Fibroblast of lung (primary cell): ENCODE data around the gene NOS1AP. TPM values are rescaled to one million over a fixed set of nuclear protein-coding genes. Genes with fewer than 3 reads are reported as not detected.

Experiments
- DNase-seq, 2 donors: peaks; one replicate each; pipeline versions ENCODE4 v3.0.0 to v3.0.0-alpha.2; 2010; ENCODE audit warnings: low read depth in 2 of 2
- H2AFZ ChIP-seq: 2 replicates; pipeline ENCODE4 v1.5.1; 2012; ENCODE audit warnings: low read length, control low read depth, inconsistent platforms
- H3K27ac ChIP-seq: 2 replicates; pipeline ENCODE4 v1.5.1; 2011; ENCODE audit warnings: low read length, control low read depth; ENCODE audit not compliant: insufficient read depth
- H3K27me3 ChIP-seq: 2 replicates; pipeline ENCODE4 v1.5.1; 2011; ENCODE audit warnings: mild to moderate bottlenecking, low read length; ENCODE audit not compliant: control insufficient read depth, insufficient read depth
- H3K36me3 ChIP-seq: 2 replicates; pipeline ENCODE4 v1.5.1; 2011; ENCODE audit warnings: low read length; ENCODE audit not compliant: control insufficient read depth, insufficient read depth
- H3K4me1 ChIP-seq: 2 replicates; pipeline ENCODE4 v1.5.1; 2011; ENCODE audit warnings: low read length; ENCODE audit not compliant: control insufficient read depth, insufficient read depth; ENCODE audit errors: extremely low read depth
- H3K4me2 ChIP-seq: 2 replicates; pipeline ENCODE4 v1.5.1; 2011; ENCODE audit warnings: low read length, control low read depth; ENCODE audit not compliant: insufficient read depth; ENCODE audit errors: extremely low read depth
- H3K4me3 ChIP-seq, 4 experiments: fragments of 200-600 bp in 1 of 4; sonication (generic) in 1 of 4; replicated peaks in 1 of 4; 2 replicates each; pipeline ENCODE4 v1.5.1; 2011 to 2016; ENCODE audit warnings: low read length in 4 of 4, low read depth in 3 of 4, mild to moderate bottlenecking in 3 of 4, control low read depth in 2 of 4, inconsistent platforms in 1 of 4, mixed read lengths in 1 of 4; ENCODE audit not compliant: insufficient read depth in 1 of 4; ENCODE audit errors: control extremely low read depth in 1 of 4
- H3K79me2 ChIP-seq: 2 replicates; pipeline ENCODE4 v1.5.1; 2012; ENCODE audit warnings: mild to moderate bottlenecking, low read length, inconsistent platforms; ENCODE audit not compliant: control insufficient read depth, insufficient read depth
- H3K9ac ChIP-seq: 2 replicates; pipeline ENCODE4 v1.5.1; 2011; ENCODE audit warnings: mild to moderate bottlenecking, low read length, control low read depth; ENCODE audit not compliant: insufficient read depth
- H3K9me3 ChIP-seq: 2 replicates; pipeline ENCODE4 v1.5.1; 2012; ENCODE audit warnings: low read depth, low read length; ENCODE audit not compliant: control insufficient read depth, insufficient read depth
- H4K20me1 ChIP-seq: 2 replicates; pipeline ENCODE4 v1.5.1; 2011; ENCODE audit warnings: low read length; ENCODE audit not compliant: control insufficient read depth, insufficient read depth; ENCODE audit errors: extremely low read depth
- CTCF ChIP-seq, 2 donors: IDR thresholded peaks in 1 of 2; conservative IDR thresholded peaks in 1 of 2; 1 replicate in 1 of 2; 2 replicates in 1 of 2; pipeline ENCODE4 v1.5.1; 2011 to 2012; ENCODE audit warnings: low read length in 2 of 2, control low read depth in 1 of 2, inconsistent platforms in 1 of 2, low read depth in 1 of 2, mild to moderate bottlenecking in 1 of 2
- EZH2 ChIP-seq: IDR thresholded peaks from 2 replicates; pipeline ENCODE4 v1.5.1; 2012; ENCODE audit warnings: low read length, control low read depth, mild to moderate bottlenecking; ENCODE audit errors: missing control alignments
- polyA plus RNA-seq, 2 donors: library from polyadenylated mRNA; depleted of rRNA in 1 of 2; stranded (reverse) in 1 of 2; unstranded in 1 of 2; fragments of >200 nt; gene quantifications; 2 replicates each; pipeline ENCODE4 v1.2.1, GENCODE V29; 2011 to 2012; ENCODE audit warnings: missing spikeins in 1 of 2
- total RNA-seq: library from RNA; depleted of rRNA; stranded (reverse); fragments of >200 nt; gene quantifications from 2 replicates; pipeline ENCODE4 v1.2.1, GENCODE V29; 2014

The NOS1AP gene
- total and polyA plus RNA-seq, 2 donors (not counting 1 experiment from before 2014, with no cell fraction given): 0.14 to 0.17 TPM

GRCh38 chr1:162365284-162366020 is 296.0 kb downstream of the NOS1AP start:
- H3K4me2 ChIP-seq: no peak overlapping the region
- H3K4me3 ChIP-seq: no peak overlapping the region
- TF ChIP-seq EZH2 (no peak), CTCF (conservative IDR thresholded peaks at IDR 0.05 in 1 of 2, IDR thresholded peaks at IDR 0.05 in 1 of 2; ENCODE audit: low read depth in 1 of 2, low read length in 2 of 2) (no peak)
- no peaks in the 10 kb centered on the region for H3K79me2 ChIP-seq
- H4K20me1 ChIP-seq: no peaks in the 10 kb centered on the region
- no peak overlapping the region for H3K27ac ChIP-seq
- no peaks in the 10 kb centered on the region for H3K9me3 ChIP-seq
- no peak overlapping the region for H3K9ac ChIP-seq
- DNase-seq: no peak
- H3K4me1 ChIP-seq: no peaks in the 10 kb centered on the region
- no peaks in the 10 kb centered on the region for H3K36me3 ChIP-seq
- peaks cover 2% of the 10 kb centered on the region for H3K27me3 ChIP-seq
- H2AFZ ChIP-seq: no peak overlapping the region

- no peak overlapping the region for H3K27ac ChIP-seq
- peak in 1 of 2 donors; percentile 29 for DNase-seq
These were observed 296.7 kb downstream of the NOS1AP start for GRCh38 chr1:162366149-162366548.

GRCh38 chr1:162366671-162367070 is 297.2 kb downstream of the NOS1AP start:
- Histone ChIP-seq H3K27ac (no peak overlapping the region), H3K27me3 (peaks cover 2% of the 10 kb centered on the region), H3K9me3 (no peaks in the 10 kb centered on the region), H4K20me1 (no peaks in the 10 kb centered on the region), H3K9ac (no peak overlapping the region), H3K4me1 (no peaks in the 10 kb centered on the region), H3K4me3 (peak overlapping the region in 2 of 4 experiments; percentile 11 to 46), H2AFZ (no peak overlapping the region), H3K79me2 (no peaks in the 10 kb centered on the region), H3K36me3 (no peaks in the 10 kb centered on the region), H3K4me2 (no peak overlapping the region)
- TF ChIP-seq EZH2 (no peak), CTCF (conservative IDR thresholded peaks at IDR 0.05 in 1 of 2, IDR thresholded peaks at IDR 0.05 in 1 of 2; ENCODE audit: low read depth in 1 of 2, low read length in 2 of 2) (no peak)
- DNase-seq: no peak

More at GRCh38 chr1:162366149-162366548, 296.7 kb downstream of the NOS1AP start:
- Histone ChIP-seq H3K4me3 (no peak overlapping the region), H3K27me3 (peaks cover 2% of the 10 kb centered on the region), H4K20me1 (no peaks in the 10 kb centered on the region), H3K36me3 (no peaks in the 10 kb centered on the region), H3K4me1 (no peaks in the 10 kb centered on the region), H3K9ac (no peak overlapping the region), H3K79me2 (no peaks in the 10 kb centered on the region), H3K9me3 (no peaks in the 10 kb centered on the region), H2AFZ (no peak overlapping the region), H3K4me2 (no peak overlapping the region)
- TF ChIP-seq EZH2: no peak
- TF ChIP-seq CTCF (conservative IDR thresholded peaks at IDR 0.05 in 1 of 2, IDR thresholded peaks at IDR 0.05 in 1 of 2; ENCODE audit: low read depth in 1 of 2, low read length in 2 of 2): no peak
